HEK293 (cell line): ENCODE data around the gene ABHD12B.
A peak's percentile ranks its signal among the peaks of the same experiment; 100 is the strongest.

ENCODE experiments used
- CTCF ChIA-PET: fragments of 350-600 bp; formaldehyde crosslinking; extraction: SDS; loops from one replicate; lab custom pipeline; 2021; ENCODE audit warnings: antibody characterized with exemption; lab: Yijun Ruan, JAX
- POLR2A ChIA-PET: fragments of 300-600 bp; formaldehyde crosslinking; extraction: SDS; loops from one replicate; lab custom pipeline; 2020; ENCODE audit warnings: antibody characterized with exemption, inconsistent platforms; lab: Yijun Ruan, JAX
- H3K27ac ChIP-seq: fragments of 200-500 bp; sonication (Bioruptor generic); 2 replicates; pipeline ENCODE4 v1.5.1; 2014; ENCODE audit warnings: low read depth, low read length, control low read depth, inconsistent platforms; ENCODE audit errors: extremely low read depth
- H3K36me3 ChIP-seq, 2 experiments: fragments of 200-500 bp in 1 of 2; sonication (Bioruptor generic) in 1 of 2; 1 replicate in 1 of 2; 2 replicates in 1 of 2; pipeline ENCODE4 v1.5.1; 2014 to 2017; ENCODE audit warnings: inconsistent platforms in 2 of 2, low read length in 2 of 2; ENCODE audit not compliant: control insufficient read depth in 2 of 2, insufficient read depth in 1 of 2
- H3K4me1 ChIP-seq: fragments of 200-500 bp; sonication (Bioruptor generic); 2 replicates; pipeline ENCODE4 v1.5.1; 2014; ENCODE audit warnings: mild to moderate bottlenecking, low read length, inconsistent platforms; ENCODE audit not compliant: control insufficient read depth, insufficient read depth
- H3K4me3 ChIP-seq: 2 replicates; pipeline ENCODE4 v1.5.1; 2011; ENCODE audit warnings: low read depth, mild to moderate bottlenecking, control low read depth, low read length, moderate library complexity
- H3K9me3 ChIP-seq: fragments of 200-500 bp; sonication (Bioruptor generic); 2 replicates; pipeline ENCODE4 v1.5.1; 2014; ENCODE audit warnings: low read depth, low read length, inconsistent platforms; ENCODE audit not compliant: control insufficient read depth, insufficient read depth
- HOXD13 ChIP-seq: sonication (generic); formaldehyde crosslinking; IDR thresholded peaks from 2 replicates; pipeline ENCODE4 v1.8.0; 2022; ENCODE audit warnings: missing genetic modification reagents, borderline replicate concordance
- MEIS1 ChIP-seq: sonication (generic); formaldehyde crosslinking; IDR thresholded peaks from 2 replicates; pipeline ENCODE4 v1.8.1; 2022; ENCODE audit warnings: missing genetic modification reagents, mild to moderate bottlenecking, borderline replicate concordance
- MZF1 ChIP-seq: fragments of 450-650 bp; formaldehyde crosslinking; IDR thresholded peaks from 2 replicates; pipeline ENCODE4 v1.5.1; 2017; ENCODE audit warnings: missing biosample characterization, missing genetic modification characterization, borderline replicate concordance
- OSR2 ChIP-seq: fragments of 450-650 bp; formaldehyde crosslinking; IDR thresholded peaks from 2 replicates; pipeline ENCODE4 v1.5.1; 2016; ENCODE audit warnings: missing biosample characterization, missing genetic modification characterization
- PRDM10 ChIP-seq: fragments of 450-650 bp; formaldehyde crosslinking; IDR thresholded peaks from 2 replicates; pipeline ENCODE4 v1.5.1; 2016; ENCODE audit warnings: missing biosample characterization, missing genetic modification characterization
- RBAK ChIP-seq: fragments of 450-650 bp; formaldehyde crosslinking; IDR thresholded peaks from 2 replicates; pipeline ENCODE4 v1.5.1; 2016; ENCODE audit warnings: missing biosample characterization, missing genetic modification characterization
- REPIN1 ChIP-seq: fragments of 450-650 bp; formaldehyde crosslinking; IDR thresholded peaks from 2 replicates; pipeline ENCODE4 v1.5.1; 2017; ENCODE audit warnings: missing biosample characterization, missing genetic modification characterization, low read depth
- SALL2 ChIP-seq: fragments of 450-650 bp; formaldehyde crosslinking; IDR thresholded peaks from 2 replicates; pipeline ENCODE4 v1.5.0; 2017; ENCODE audit warnings: missing biosample characterization, mild to moderate bottlenecking, missing genetic modification characterization, borderline replicate concordance
- SCRT2 ChIP-seq: fragments of 450-650 bp; formaldehyde crosslinking; IDR thresholded peaks from 2 replicates; pipeline ENCODE4 v1.5.1; 2016; ENCODE audit warnings: missing biosample characterization, missing genetic modification characterization
- SP2 ChIP-seq: fragments of 450-650 bp; formaldehyde crosslinking; IDR thresholded peaks from 2 replicates; pipeline ENCODE4 v1.5.1; 2016; ENCODE audit warnings: missing biosample characterization, missing genetic modification characterization
- SP3 ChIP-seq: fragments of 450-650 bp; formaldehyde crosslinking; IDR thresholded peaks from 2 replicates; pipeline ENCODE4 v1.5.1; 2016; ENCODE audit warnings: missing biosample characterization, missing genetic modification characterization
- SP7 ChIP-seq: fragments of 450-650 bp; formaldehyde crosslinking; IDR thresholded peaks from 2 replicates; pipeline ENCODE4 v1.5.1; 2016; ENCODE audit warnings: missing biosample characterization, missing genetic modification characterization
- TRIM28 ChIP-seq: IDR thresholded peaks from 2 replicates; pipeline ENCODE4 v1.6.1; 2011; ENCODE audit warnings: low read length, control low read depth, borderline replicate concordance
- ZBTB44 ChIP-seq: fragments of 450-650 bp; IDR thresholded peaks from 2 replicates; pipeline ENCODE4 v1.5.1; 2018; ENCODE audit warnings: missing biosample characterization, mild to moderate bottlenecking, missing genetic modification characterization
- ZIC2 ChIP-seq: fragments of 450-650 bp; formaldehyde crosslinking; IDR thresholded peaks from 2 replicates; pipeline ENCODE4 v1.5.1; 2016; ENCODE audit warnings: missing biosample characterization, missing genetic modification characterization
- ZNF10 ChIP-seq: fragments of 450-650 bp; formaldehyde crosslinking; IDR thresholded peaks from 2 replicates; pipeline ENCODE4 v1.5.1; 2017; ENCODE audit warnings: missing biosample characterization, missing genetic modification characterization
- ZNF23 ChIP-seq: fragments of 450-650 bp; formaldehyde crosslinking; IDR thresholded peaks from 2 replicates; pipeline ENCODE4 v1.5.1; 2016; ENCODE audit warnings: missing biosample characterization, missing genetic modification characterization, borderline replicate concordance
- ZNF366 ChIP-seq: fragments of 450-650 bp; formaldehyde crosslinking; conservative IDR thresholded peaks from 2 replicates; pipeline ENCODE4 v1.5.1; 2016; ENCODE audit warnings: missing biosample characterization, missing genetic modification characterization
- ZNF658 ChIP-seq: fragments of 450-650 bp; formaldehyde crosslinking; IDR thresholded peaks from 2 replicates; pipeline ENCODE4; 2016; ENCODE audit warnings: missing biosample characterization, missing genetic modification characterization
- ZNF747 ChIP-seq: fragments of 450-650 bp; formaldehyde crosslinking; IDR thresholded peaks from 2 replicates; pipeline ENCODE4 v1.5.1; 2016; ENCODE audit warnings: missing biosample characterization, missing genetic modification characterization
- ZNF785 ChIP-seq: fragments of 450-650 bp; formaldehyde crosslinking; IDR thresholded peaks from 2 replicates; pipeline ENCODE4 v1.5.1; 2016; ENCODE audit warnings: missing biosample characterization, missing genetic modification characterization
- ZSCAN30 ChIP-seq: fragments of 450-650 bp; IDR thresholded peaks from 2 replicates; pipeline ENCODE4 v1.5.1; 2018; ENCODE audit warnings: missing biosample characterization, mild to moderate bottlenecking, missing genetic modification characterization, moderate library complexity
- TF ChIP-seq, protein P1 (sequence below): fragments of 450-650 bp; formaldehyde crosslinking; IDR thresholded peaks from 2 replicates; pipeline ENCODE4 v1.5.1; 2016; ENCODE audit warnings: missing biosample characterization, missing genetic modification characterization
- TF ChIP-seq, protein P2 (sequence below): fragments of 450-650 bp; formaldehyde crosslinking; IDR thresholded peaks from 2 replicates; pipeline ENCODE4 v1.5.1; 2017; ENCODE audit warnings: missing biosample characterization, mild to moderate bottlenecking, missing genetic modification characterization, moderate library complexity

The ABHD12B gene

DNA sequence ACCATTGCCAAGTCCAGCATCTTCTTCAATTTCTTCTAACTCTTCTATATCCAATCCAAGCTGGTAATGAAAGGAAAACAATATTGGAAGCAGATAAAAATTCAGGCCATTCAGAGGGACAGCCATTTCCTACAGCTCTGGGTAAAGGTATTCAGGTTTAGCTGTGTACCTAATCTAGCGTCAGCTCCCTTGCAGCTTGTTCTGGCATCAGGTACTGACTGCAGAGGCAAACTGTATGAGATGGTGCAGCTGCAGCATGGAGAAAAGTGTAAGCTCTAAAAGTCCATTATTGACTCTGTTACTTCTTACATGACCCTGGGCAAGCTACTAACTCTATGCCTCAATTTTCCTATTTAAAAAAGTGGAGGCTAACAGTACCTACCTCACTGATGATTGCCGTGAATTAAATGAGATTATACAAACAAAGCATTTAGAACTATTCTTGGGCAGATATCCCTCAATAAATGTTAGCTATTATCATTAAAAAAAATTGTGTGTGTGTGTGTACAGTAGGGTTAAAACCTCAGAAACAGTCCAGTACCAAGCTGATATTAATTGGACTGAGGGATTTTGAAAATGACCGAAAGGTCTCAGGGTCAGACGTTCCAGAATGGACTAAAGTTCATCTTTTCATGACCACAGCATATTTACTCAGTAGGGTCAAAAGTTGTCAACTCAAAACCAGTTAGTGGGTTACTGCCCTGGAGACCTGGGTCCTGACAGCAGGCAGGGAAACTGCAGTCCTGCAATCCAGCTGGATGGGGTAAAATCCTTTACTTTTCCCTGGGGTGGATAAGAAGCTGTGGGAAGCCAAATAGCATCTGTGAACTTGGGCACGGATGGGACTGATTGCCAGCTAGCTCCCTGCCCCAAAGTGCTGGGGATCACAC is 63.5 kb downstream of the ABHD12B start:
- Histone ChIP-seq H3K9me3 (no peaks in the 10 kb centered on the region), H3K27ac (no peak overlapping the region), H3K36me3 (peaks cover 11 to 64% of the 10 kb centered on the region in 2 experiments; a peak in 2 of 3 replicates), H3K4me1 (no peaks in the 10 kb centered on the region), H3K4me3 (no peak overlapping the region)
- ChIA-PET CTCF (interaction anchor here (0.9 kb wide), 1 partner anchor 20 kb away, joined by 3 read pairs; no protein-coding TSS in a partner anchor), POLR2A (no interaction called here)
- TF ChIP-seq, protein P1, sequence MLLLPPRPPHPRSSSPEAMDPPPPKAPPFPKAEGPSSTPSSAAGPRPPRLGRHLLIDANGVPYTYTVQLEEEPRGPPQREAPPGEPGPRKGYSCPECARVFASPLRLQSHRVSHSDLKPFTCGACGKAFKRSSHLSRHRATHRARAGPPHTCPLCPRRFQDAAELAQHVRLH (tag by site-specific recombination) = no peak
- TF ChIP-seq MZF1 (tag by site-specific recombination) = no peak
- no peak for TF ChIP-seq ZNF658
- TF ChIP-seq SP2 (tag by site-specific recombination) = no peak
- no peak for TF ChIP-seq ZNF747 (tag by site-specific recombination)
- TF ChIP-seq SALL2 = no peak
- TF ChIP-seq SCRT2 (tag by site-specific recombination) = no peak
- no peak for TF ChIP-seq RBAK (tag by site-specific recombination)
- TF ChIP-seq ZSCAN30 (tag by site-specific recombination) = no peak
- TF ChIP-seq REPIN1 (tag by site-specific recombination) = no peak
- no peak for TF ChIP-seq OSR2 (tag by site-specific recombination)
- TF ChIP-seq SP7 (tag by site-specific recombination) = no peak
- TF ChIP-seq ZNF23 (tag by site-specific recombination) = no peak
- TF ChIP-seq ZNF785 (tag by site-specific recombination) = no peak
- no peak for TF ChIP-seq TRIM28
- TF ChIP-seq, protein P2, sequence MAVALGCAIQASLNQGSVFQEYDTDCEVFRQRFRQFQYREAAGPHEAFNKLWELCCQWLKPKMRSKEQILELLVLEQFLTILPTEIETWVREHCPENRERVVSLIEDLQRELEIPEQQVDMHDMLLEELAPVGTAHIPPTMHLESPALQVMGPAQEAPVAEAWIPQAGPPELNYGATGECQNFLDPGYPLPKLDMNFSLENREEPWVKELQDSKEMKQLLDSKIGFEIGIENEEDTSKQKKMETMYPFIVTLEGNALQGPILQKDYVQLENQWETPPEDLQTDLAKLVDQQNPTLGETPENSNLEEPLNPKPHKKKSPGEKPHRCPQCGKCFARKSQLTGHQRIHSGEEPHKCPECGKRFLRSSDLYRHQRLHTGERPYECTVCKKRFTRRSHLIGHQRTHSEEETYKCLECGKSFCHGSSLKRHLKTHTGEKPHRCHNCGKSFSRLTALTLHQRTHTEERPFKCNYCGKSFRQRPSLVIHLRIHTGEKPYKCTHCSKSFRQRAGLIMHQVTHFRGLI = no peak

GRCh38 chr14:50936016-50936340 is 64.1 kb downstream of the ABHD12B start:
- H3K4me3 ChIP-seq = no peak overlapping the region
- no peaks in the 10 kb centered on the region for H3K4me1 ChIP-seq
- H3K27ac ChIP-seq = no peak overlapping the region
- TF ChIP-seq HOXD13 (CRISPR knock-in tag) = no peak
- TF ChIP-seq ZIC2 (tag by site-specific recombination) = 0 out of 2 replicates have a peak, but pooled peaks have one; percentile 13
- no peak for TF ChIP-seq ZNF366 (tag by site-specific recombination)
- TF ChIP-seq ZBTB44 (tag by site-specific recombination) = no peak
- no peak for TF ChIP-seq SP3
- TF ChIP-seq ZNF10 (tag by site-specific recombination) = no peak
- no peak for TF ChIP-seq MEIS1 (CRISPR knock-in tag)
- no peak for TF ChIP-seq PRDM10
- H3K36me3 ChIP-seq = peaks cover 10 to 63% of the 10 kb centered on the region in 2 experiments; a peak in 2 of 3 replicates
- CTCF ChIA-PET = no interaction called here
- H3K9me3 ChIP-seq = no peaks in the 10 kb centered on the region
- POLR2A ChIA-PET = no interaction called here
